Neutrophil (primary cell): ENCODE measurements around the gene CYBRD1.
A peak's percentile ranks its signal among the peaks of the same experiment; 100 is the strongest.

ENCODE experiments used
- H3K27ac ChIP-seq: fragments of 200-600 bp; sonication (generic); 2 replicates; pipeline ENCODE4 v1.5.1; 2016; ENCODE audit warnings: mild to moderate bottlenecking, moderate library complexity
- H3K27me3 ChIP-seq: fragments of 200-600 bp; sonication (generic); 2 replicates; pipeline ENCODE4 v1.6.0; 2016; ENCODE audit warnings: mild to moderate bottlenecking
- H3K36me3 ChIP-seq: fragments of 200-600 bp; sonication (generic); 2 replicates; pipeline ENCODE4 v1.5.1; 2017
- H3K4me1 ChIP-seq, 2 experiments: fragments of 200-600 bp in 1 of 2; sonication (generic) in 1 of 2; 1 replicate in 1 of 2; 2 replicates in 1 of 2; pipeline versions ENCODE4 v1.5.1 to v1.6.1; 2013 to 2016; ENCODE audit warnings: low read depth in 1 of 2, low read length in 1 of 2, mild to moderate bottlenecking in 1 of 2, moderate library complexity in 1 of 2; ENCODE audit not compliant: control insufficient read depth in 1 of 2, insufficient read depth in 1 of 2
- H3K4me3 ChIP-seq, 2 experiments: fragments of 200-600 bp in 1 of 2; sonication (generic) in 1 of 2; 1 replicate in 1 of 2; 2 replicates in 1 of 2; pipeline ENCODE4 v1.5.1; 2013 to 2016; ENCODE audit warnings: low read depth in 1 of 2, low read length in 1 of 2, mild to moderate bottlenecking in 1 of 2, moderate library complexity in 1 of 2
- H3K9me3 ChIP-seq: fragments of 200-600 bp; sonication (generic); 2 replicates; pipeline ENCODE4 v1.5.1; 2016
- TF ChIP-seq, protein P1 (sequence below): fragments of 200-600 bp; sonication (generic); IDR thresholded peaks from 2 replicates; pipeline ENCODE4 v1.5.1; 2016; ENCODE audit warnings: antibody characterized with exemption

Gene CYBRD1

DNA sequence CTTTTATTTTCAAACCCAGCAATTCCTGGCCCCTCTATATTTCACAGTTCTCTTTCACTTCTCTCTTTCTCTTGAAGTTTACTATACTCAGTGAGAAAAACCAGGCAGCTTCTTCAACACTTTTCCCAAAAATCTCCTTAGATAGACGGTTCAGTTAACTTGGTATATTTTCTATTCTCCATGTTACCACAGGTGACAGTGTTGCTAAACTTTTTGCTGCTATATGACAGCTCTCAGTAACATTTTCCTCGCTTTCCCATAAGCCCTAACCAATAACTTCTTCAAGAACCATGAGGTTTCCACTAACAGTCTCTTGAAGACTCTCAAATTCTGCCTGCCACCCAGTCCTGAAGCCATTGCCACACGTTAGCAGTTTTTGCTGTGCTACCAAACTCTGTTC is 45.8 kb downstream of the CYBRD1 start:
- TF ChIP-seq, protein P1, sequence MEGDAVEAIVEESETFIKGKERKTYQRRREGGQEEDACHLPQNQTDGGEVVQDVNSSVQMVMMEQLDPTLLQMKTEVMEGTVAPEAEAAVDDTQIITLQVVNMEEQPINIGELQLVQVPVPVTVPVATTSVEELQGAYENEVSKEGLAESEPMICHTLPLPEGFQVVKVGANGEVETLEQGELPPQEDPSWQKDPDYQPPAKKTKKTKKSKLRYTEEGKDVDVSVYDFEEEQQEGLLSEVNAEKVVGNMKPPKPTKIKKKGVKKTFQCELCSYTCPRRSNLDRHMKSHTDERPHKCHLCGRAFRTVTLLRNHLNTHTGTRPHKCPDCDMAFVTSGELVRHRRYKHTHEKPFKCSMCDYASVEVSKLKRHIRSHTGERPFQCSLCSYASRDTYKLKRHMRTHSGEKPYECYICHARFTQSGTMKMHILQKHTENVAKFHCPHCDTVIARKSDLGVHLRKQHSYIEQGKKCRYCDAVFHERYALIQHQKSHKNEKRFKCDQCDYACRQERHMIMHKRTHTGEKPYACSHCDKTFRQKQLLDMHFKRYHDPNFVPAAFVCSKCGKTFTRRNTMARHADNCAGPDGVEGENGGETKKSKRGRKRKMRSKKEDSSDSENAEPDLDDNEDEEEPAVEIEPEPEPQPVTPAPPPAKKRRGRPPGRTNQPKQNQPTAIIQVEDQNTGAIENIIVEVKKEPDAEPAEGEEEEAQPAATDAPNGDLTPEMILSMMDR: no peak
- H3K36me3 ChIP-seq: no peaks in the 10 kb centered on the region

DNA sequence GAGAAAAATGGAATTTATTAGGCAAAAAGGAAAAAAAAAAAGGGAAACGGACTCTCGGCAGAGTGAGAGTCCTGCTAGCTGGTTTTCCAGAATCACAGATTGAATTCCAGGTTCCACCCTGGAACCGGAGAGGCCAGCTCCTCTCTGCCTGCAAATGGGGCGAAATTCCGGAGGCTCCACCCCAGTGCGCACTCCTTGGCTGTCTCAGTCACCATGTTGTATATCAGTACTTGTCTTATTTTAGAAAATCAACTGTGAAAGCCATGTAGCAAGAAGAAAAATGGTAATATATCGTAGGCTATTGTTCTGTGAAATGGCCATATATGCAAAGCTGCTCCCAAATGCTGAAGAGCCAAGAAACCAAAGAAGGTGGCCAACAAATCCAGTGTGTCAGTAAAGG is 49.4 kb downstream of the CYBRD1 start:
- H3K9me3 ChIP-seq: no peaks in the 10 kb centered on the region
- H3K4me3 ChIP-seq: no peak overlapping the region
- H3K27me3 ChIP-seq: no peaks in the 10 kb centered on the region
- TF ChIP-seq, protein P1: no peak
- H3K36me3 ChIP-seq: no peaks in the 10 kb centered on the region
- no peak overlapping the region for H3K27ac ChIP-seq
- H3K4me1 ChIP-seq: peaks cover 3 to 5% of the 10 kb centered on the region in 2 experiments

More for the DNA sequence above, 45.8 kb downstream of the CYBRD1 start:
- no peaks in the 10 kb centered on the region for H3K27me3 ChIP-seq
- H3K9me3 ChIP-seq: no peaks in the 10 kb centered on the region
- H3K4me1 ChIP-seq: no peaks in the 10 kb centered on the region
- H3K4me3 ChIP-seq: no peak overlapping the region
- H3K27ac ChIP-seq: no peak overlapping the region

DNA sequence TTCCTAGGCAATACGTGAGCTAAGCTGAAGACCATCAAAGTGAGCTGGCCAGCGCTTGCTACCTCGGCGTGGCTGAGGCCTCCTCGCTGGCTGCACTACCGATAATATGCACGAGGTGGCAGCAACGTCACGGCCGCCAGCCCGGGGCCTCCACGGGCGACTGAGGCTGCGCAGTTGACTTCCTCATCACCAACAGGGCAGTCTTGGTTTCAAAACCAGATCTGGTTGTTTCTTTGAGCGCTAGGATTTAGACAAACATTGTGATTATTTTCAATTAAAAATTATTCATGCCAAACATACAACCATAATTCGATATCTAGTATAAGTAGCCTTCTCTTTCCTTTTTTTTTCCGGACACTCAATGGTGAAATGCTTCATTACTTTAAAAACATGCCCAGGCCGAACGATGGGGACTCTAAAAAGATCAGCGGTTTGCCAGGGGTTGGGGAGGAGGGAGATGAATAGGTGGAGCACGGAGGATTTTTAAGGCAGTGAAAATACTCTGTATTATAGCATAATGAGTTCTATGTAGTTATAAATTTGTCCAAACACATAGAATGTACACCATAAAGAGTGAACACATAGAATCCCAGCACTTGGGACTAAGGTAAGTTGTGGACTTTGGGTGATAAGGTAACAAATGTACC is 52.0 kb downstream of the CYBRD1 start:
- H3K4me1 ChIP-seq: peaks cover 3 to 5% of the 10 kb centered on the region in 2 experiments

DNA sequence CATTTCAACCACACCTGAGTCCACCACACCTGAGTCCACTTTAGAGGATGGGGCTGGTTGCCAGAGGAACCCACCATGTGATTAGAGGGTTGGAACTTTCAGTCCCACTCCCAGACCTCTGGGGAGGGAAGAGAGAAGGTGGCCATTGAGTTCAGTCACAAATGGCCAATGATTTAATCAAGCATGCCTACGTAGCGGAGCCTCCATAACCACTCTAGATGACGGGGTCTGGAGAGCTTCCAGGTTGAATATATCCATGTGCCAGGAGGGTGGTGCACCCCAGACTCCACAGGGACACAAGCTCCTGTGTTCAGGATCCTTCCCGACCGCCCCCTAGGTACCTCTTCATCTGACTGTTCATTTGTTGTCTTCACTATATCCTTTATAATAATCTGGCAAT is 53.3 kb downstream of the CYBRD1 start:
- Histone ChIP-seq H3K27me3 (no peaks in the 10 kb centered on the region), H3K27ac (no peak overlapping the region), H3K9me3 (no peaks in the 10 kb centered on the region), H3K4me3 (no peak overlapping the region), H3K36me3 (no peaks in the 10 kb centered on the region), H3K4me1 (peaks cover 3 to 5% of the 10 kb centered on the region in 2 experiments)
- TF ChIP-seq, protein P1: no peak

More for the DNA sequence above, 52.0 kb downstream of the CYBRD1 start:
- H3K27ac ChIP-seq: no peak overlapping the region
- H3K27me3 ChIP-seq: no peaks in the 10 kb centered on the region
- H3K4me3 ChIP-seq: no peak overlapping the region
- TF ChIP-seq, protein P1: peak; percentile 93
- H3K36me3 ChIP-seq: no peaks in the 10 kb centered on the region
- no peaks in the 10 kb centered on the region for H3K9me3 ChIP-seq

DNA sequence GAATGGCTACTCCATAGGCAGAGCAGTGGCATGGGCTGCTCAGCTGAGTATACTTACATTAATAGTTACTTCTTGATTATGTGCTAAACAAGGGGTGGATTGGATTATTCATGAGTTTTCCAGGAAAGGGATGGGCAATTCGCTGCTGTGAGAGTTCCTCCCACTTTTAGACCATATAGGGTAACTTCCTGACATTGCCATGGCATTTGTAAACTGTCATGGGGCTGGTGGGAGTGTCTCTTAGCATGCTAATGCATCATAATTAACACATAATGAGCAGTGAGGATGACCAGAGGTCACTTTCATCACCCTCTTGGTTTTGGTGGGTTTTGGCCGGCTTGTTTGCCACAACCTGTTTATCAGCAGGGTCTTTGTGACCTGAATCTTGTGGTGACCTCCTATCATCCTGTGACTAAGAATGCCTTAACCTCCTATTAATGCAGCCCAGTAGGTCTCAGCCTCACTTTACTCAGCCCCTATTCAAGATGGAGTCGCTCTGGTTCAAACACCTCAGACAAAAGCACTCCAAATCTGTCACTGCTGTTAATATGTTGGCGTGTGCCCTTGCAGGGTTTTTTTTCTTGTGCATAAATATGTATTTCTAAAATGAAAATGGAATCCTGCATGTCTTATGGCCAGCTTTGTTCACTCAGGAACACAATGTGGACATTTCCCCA is 56.0 kb downstream of the CYBRD1 start:
- Histone ChIP-seq H3K4me1 (peaks cover 3 to 5% of the 10 kb centered on the region in 2 experiments), H3K4me3 (no peak overlapping the region), H3K27ac (no peak overlapping the region), H3K36me3 (no peaks in the 10 kb centered on the region), H3K27me3 (no peaks in the 10 kb centered on the region), H3K9me3 (no peaks in the 10 kb centered on the region)
- TF ChIP-seq, protein P1: no peak
